Body of pancreas (tissue), 4 donors: ENCODE data around the gene PLEKHM1. TPM values are rescaled to one million over a fixed set of nuclear protein-coding genes. Genes with fewer than 3 reads are reported as not detected.
A peak's percentile ranks its signal among the peaks of the same experiment; 100 is the strongest.

Experiments used
- ATAC-seq: fragments of 150-250 bp; one replicate; pipeline ENCODE4 v1.9.1; 2016
- DNase-seq, 4 donors: peaks; one replicate each; pipeline ENCODE4 v3.0.0-alpha.2; 2019
- H3K27ac ChIP-seq, 4 donors: fragments of 200-600 bp; sonication (generic); 1 replicate in 3 of 4; 2 replicates in 1 of 4; pipeline versions ENCODE4 v1.5.1 to v1.6.1; 2016 to 2019; ENCODE audit warnings: mild to moderate bottlenecking in 1 of 4, mixed read lengths in 1 of 4, moderate library complexity in 1 of 4
- H3K27me3 ChIP-seq, 2 donors: fragments of 200-600 bp; sonication (generic); one replicate each; pipeline ENCODE4 v1.6.0; 2016; ENCODE audit warnings: mild to moderate bottlenecking in 1 of 2
- H3K36me3 ChIP-seq, 2 donors: fragments of 200-600 bp; sonication (generic); replicated peaks in 1 of 2; 2 replicates each; pipeline ENCODE4 v1.5.1; 2016; ENCODE audit warnings: low read depth in 2 of 2; ENCODE audit not compliant: insufficient read depth in 1 of 2
- H3K4me1 ChIP-seq: fragments of 200-600 bp; sonication (generic); one replicate; pipeline ENCODE4 v1.6.0; 2016
- H3K4me3 ChIP-seq, 2 donors: fragments of 200-600 bp; sonication (generic); 1 replicate in 1 of 2; 2 replicates in 1 of 2; pipeline ENCODE4 v1.5.1; 2016 to 2019
- H3K9me3 ChIP-seq, 3 donors: fragments of 200-600 bp; sonication (generic); 1 replicate in 2 of 3; 2 replicates in 1 of 3; pipeline ENCODE4 v1.5.1; 2016
- POLR2A ChIP-seq, 3 donors: fragments of 450-650 bp; IDR thresholded peaks; one replicate each; pipeline ENCODE4 v1.6.1; 2016; ENCODE audit warnings: antibody characterized with exemption in 3 of 3, mild to moderate bottlenecking in 2 of 3
- WGBS, 2 donors: methylation state at CpG; one replicate each; pipeline ENCODE4 v1.1.5; 2017; 5-methylcytosine and 5-hydroxymethylcytosine counted together
- intact Hi-C: fragments of 100-400 bp; cut with DNase I; formaldehyde crosslinking; loops from one replicate; pipeline ENCODE4 v1.15.1; 2023
- total RNA-seq, 2 donors: library from RNA; depleted of rRNA; stranded (reverse); fragments of >200 nt; gene quantifications; one replicate each; pipeline ENCODE4 v1.1.0, GENCODE V29; 2016
- TF ChIP-seq, protein P1 (sequence below), 7 experiments: fragments of 450-650 bp in 4 of 7; fragments of 200-600 bp in 3 of 7; sonication (generic) in 3 of 7; IDR thresholded peaks; one replicate each; pipeline ENCODE4 v1.5.1; 2016 to 2019; ENCODE audit warnings: antibody characterized with exemption in 7 of 7

Gene PLEKHM1
- total RNA-seq, 2 donors from 2014 or later = 20.8 to 35.3 TPM

DNA sequence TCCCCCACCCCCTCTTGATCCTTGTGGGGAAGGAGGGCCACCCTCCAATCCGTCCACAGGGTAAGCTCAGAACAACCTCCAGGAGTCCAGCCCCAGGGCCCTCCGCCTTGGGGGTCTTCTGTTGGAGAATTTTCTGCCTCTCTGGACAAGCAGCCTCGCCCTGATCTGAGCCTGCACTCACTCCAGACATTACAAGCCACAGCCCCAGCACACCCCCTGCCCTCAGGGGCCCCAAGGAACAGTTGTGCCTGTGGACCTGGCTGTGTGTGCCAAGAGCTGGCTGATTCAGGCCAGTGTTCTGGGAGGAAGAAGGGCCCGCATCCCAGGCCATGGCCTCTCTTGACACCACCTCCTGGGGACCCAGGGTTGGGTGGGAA, 57.4 kb downstream of the PLEKHM1 start:
- Histone ChIP-seq H3K4me1 (peaks cover 46% of the 10 kb centered on the region), H3K36me3 (peaks cover 0 to 3% of the 10 kb centered on the region in 2 donors), H3K27me3 (peaks cover 0 to 13% of the 10 kb centered on the region in 2 donors), H3K9me3 (no peaks in the 10 kb centered on the region), H3K4me3 (no peak overlapping the region), H3K27ac (peak overlapping the region in 1 of 4 donors; percentile 63)
- no peak for ATAC-seq
- DNase-seq = no peak
- intact Hi-C loops = no loop called here
- TF ChIP-seq POLR2A (IDR thresholded peaks at IDR 0.05) = no peak
- TF ChIP-seq, protein P1, sequence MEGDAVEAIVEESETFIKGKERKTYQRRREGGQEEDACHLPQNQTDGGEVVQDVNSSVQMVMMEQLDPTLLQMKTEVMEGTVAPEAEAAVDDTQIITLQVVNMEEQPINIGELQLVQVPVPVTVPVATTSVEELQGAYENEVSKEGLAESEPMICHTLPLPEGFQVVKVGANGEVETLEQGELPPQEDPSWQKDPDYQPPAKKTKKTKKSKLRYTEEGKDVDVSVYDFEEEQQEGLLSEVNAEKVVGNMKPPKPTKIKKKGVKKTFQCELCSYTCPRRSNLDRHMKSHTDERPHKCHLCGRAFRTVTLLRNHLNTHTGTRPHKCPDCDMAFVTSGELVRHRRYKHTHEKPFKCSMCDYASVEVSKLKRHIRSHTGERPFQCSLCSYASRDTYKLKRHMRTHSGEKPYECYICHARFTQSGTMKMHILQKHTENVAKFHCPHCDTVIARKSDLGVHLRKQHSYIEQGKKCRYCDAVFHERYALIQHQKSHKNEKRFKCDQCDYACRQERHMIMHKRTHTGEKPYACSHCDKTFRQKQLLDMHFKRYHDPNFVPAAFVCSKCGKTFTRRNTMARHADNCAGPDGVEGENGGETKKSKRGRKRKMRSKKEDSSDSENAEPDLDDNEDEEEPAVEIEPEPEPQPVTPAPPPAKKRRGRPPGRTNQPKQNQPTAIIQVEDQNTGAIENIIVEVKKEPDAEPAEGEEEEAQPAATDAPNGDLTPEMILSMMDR (IDR thresholded peaks at IDR 0.05) = no peak
- WGBS, 2 donors = 89 to 100% methylated on average over 1 to 2 of the region's 4 CpGs

DNA sequence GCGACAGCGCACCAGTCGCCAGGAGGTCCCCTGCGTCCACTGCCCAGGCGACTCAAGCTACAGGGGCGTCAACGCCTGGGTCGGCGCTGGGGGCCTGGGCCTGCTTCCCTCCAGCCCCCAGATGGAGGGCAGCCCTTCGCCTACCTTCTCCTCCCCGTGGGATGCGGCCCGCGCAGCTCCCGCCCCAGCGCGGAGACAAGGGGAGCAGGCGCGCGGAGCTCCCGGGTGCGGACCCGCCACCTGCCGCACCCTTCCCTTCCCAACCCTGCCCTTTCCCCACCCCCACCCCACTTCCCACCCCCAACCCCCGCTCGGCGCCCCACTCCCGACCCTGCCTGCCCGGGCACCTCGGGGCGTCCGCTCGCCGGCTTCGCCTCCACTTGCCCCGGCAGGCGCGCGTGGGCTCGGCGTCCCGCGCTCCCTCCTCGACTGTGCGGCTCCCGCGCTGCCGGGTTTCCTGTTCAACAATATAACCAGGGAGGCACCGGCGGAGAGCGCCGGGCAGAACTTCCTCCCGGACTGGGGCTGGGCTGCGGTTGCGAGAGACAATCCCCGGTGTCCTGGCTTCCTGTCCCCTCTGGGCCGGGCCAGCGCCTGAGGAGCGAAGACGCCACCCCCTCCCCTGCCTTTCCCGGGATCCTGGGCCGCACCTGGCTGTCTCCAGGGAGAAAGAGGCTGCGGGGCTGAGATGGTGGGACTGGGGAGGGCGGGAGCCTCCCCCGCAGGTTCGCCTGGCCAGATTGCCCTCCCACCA, 57.9 kb downstream of the PLEKHM1 start, which contains the start of gene ARHGAP27:
ARHGAP27 (minus strand) TSS at position 466 of the 754 bp plus-strand sequence. CDS start 2,591 bp downstream, outside the sequence.
- ATAC-seq = no peak
- Histone ChIP-seq H3K27ac (peak within 1 kb of the TSS in 3 of 4 donors; percentile 34 to 63 (median 44)), H3K27me3 (peaks cover 0 to 13% of the 10 kb centered on the region in 2 donors), H3K4me3 (peak within 1 kb of the TSS in 1 of 2 donors; percentile 29), H3K4me1 (peaks cover 51% of the 10 kb centered on the region), H3K9me3 (no peaks in the 10 kb centered on the region), H3K36me3 (peaks cover 0 to 3% of the 10 kb centered on the region in 2 donors)
- 0 to 4% methylated on average over 4 to 42 of the region's 66 CpGs for WGBS, 2 donors
- DNase-seq = peak in 3 of 4 donors; percentile 35 to 48 (median 42)
- intact Hi-C loops = no loop called here
- TF ChIP-seq POLR2A (IDR thresholded peaks at IDR 0.05) = no peak
- TF ChIP-seq, protein P1 (IDR thresholded peaks at IDR 0.05) = no peak

DNA sequence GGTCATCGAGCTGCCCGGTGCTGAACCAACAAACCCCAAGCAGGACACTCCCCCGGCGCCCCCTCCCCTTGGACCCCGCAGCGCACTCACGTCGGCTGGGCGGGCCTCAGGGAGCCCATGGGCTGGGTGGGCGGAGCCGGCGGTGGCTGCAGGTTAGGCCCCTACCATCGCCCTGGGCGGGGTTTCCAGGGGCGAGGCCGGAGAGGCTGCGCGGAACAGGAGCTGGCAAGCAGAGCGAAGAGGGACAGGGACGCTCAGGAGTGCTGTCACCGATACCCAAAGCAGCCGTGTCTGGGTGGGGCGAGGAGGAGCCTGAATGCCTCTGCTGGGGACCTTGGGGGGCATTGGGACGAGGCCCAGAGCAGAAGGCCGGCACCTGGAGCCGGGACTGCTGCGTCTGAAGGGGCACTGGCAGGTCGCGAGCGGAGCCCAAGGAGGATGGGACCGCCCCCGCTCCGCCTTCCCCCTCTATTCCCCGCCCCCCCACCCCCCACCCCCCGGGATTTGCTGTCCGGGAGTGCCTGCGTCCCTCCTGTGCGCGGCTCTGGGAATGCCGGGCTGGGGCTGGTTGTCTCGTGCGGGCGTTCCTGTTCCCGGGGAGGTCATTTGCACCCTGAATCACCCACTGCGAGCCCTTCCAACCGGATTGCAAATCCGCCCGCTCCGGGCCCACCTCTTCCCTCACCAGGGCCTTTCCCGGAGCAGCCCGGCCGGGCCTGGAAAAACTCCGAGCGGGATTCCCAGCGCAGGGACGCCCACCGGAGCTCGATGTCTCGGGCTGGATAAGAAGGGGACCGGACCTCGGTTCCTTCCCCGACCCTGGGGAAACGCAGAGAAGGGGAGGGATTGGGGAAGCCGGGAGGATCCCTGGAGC, 58.8 kb downstream of the PLEKHM1 start:
- Histone ChIP-seq H3K4me3 (peak overlapping the region in 1 of 2 donors; percentile 29), H3K9me3 (no peaks in the 10 kb centered on the region), H3K4me1 (peaks cover 51% of the 10 kb centered on the region), H3K27me3 (peaks cover 0 to 13% of the 10 kb centered on the region in 2 donors), H3K36me3 (no peaks in the 10 kb centered on the region), H3K27ac (peak overlapping the region in 3 of 4 donors; percentile 34 to 63 (median 44))
- DNase-seq (peak; percentile 50 to 78 (median 76)), ATAC-seq (peak; percentile 47)
- TF ChIP-seq, protein P1 (IDR thresholded peaks at IDR 0.05) = no peak
- peak in 2 of 3 donors; percentile 46 to 54 for TF ChIP-seq POLR2A (IDR thresholded peaks at IDR 0.05)
- 0 to 2% methylated on average over 11 to 56 of the region's 64 CpGs for WGBS, 2 donors
- intact Hi-C loops = no loop called here

DNA sequence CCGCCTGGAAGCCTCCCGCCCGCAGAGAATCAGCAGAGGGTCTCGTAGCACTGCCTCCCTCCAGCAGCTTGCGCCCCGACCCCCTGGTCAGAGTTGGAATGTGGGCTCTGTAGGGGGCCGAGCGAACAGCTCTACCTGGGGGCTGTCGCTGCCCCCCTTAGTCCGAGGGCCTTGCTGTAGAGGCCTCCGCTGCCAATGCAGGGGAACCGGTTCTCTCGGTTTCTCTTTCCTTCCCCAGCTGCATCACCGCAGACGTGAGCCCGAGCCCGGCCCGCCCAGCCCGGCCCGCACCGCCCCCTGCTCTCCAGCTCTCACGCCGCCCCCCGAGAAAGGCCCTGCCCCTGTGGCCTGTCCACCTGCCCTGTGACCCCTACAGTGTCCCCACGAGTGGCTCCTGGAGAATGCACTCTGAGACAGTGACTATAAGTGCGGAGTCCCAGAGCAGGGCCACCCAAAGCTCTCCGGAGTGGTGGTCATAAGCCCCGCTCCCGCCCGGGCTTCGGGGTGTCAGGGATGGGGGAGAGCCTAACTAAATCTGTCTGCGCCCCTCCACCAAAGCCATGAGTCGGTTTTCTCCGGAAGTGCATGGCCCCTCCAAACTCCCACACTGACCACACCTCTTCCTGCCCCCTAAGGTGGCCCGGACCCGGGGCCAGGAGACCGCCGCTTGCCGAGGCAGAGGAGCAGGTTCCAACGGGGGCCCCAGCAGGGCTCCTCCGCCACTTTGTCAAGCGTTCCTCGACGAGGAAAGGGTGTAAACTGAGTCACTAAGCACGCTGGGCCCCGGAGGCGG, 59.6 kb downstream of the PLEKHM1 start:
- 8 to 10% methylated on average over 8 to 44 of the region's 47 CpGs for WGBS, 2 donors
- H3K9me3 ChIP-seq = no peaks in the 10 kb centered on the region
- DNase-seq (peak; percentile 54 to 78 (median 73)), ATAC-seq (peak; percentile 49)
- peak overlapping the region in 3 of 4 donors; percentile 34 to 63 (median 44) for H3K27ac ChIP-seq
- peak overlapping the region in 1 of 2 donors; percentile 29 for H3K4me3 ChIP-seq
- no peaks in the 10 kb centered on the region for H3K36me3 ChIP-seq
- peaks cover 52% of the 10 kb centered on the region for H3K4me1 ChIP-seq
- peaks cover 0 to 13% of the 10 kb centered on the region in 2 donors for H3K27me3 ChIP-seq
- TF ChIP-seq, protein P1 (IDR thresholded peaks at IDR 0.05) = no peak
- TF ChIP-seq POLR2A (IDR thresholded peaks at IDR 0.05) = no peak
- intact Hi-C loops = no loop called here
